Activated CD4-positive, alpha-beta memory T cell treated with anti-CD3 and anti-CD28 coated beads, Interleukin-2, amount 10 ng/mL, durations not matched to agents 7 days and 5 days (primary cell): ENCODE results near the gene ABCA2. TPM values are rescaled to one million over a fixed set of nuclear protein-coding genes. Genes with fewer than 3 reads are reported as not detected.

Experiments used
- CTCF ChIA-PET: fragments of 350-600 bp; sonication (Branson Sonifier 250); formaldehyde crosslinking; loops from one replicate; lab custom pipeline; 2021; ENCODE audit warnings: antibody characterized with exemption, inconsistent platforms; lab: Charles Lee
- POLR2A ChIA-PET: fragments of 350-600 bp; sonication (Branson Sonifier 250); formaldehyde crosslinking; loops from one replicate; lab custom pipeline; 2021; ENCODE audit warnings: antibody characterized with exemption; lab: Charles Lee
- DNase-seq: peaks from one replicate; pipeline ENCODE4 v3.0.0-alpha.2; 2020
- H3K27ac Mint-ChIP-seq: one replicate; pipeline ENCODE4 v1.8.0; 2021; ENCODE audit warnings: mild to moderate bottlenecking, mixed read lengths
- H3K27me3 Mint-ChIP-seq: one replicate; pipeline ENCODE4 v1.8.0; 2021; ENCODE audit warnings: mixed read lengths
- H3K36me3 Mint-ChIP-seq: one replicate; pipeline ENCODE4 v1.8.0; 2021; ENCODE audit warnings: low read depth, mixed read lengths
- H3K4me1 Mint-ChIP-seq: one replicate; pipeline ENCODE4 v1.8.0; 2021; ENCODE audit warnings: mixed read lengths
- H3K4me3 Mint-ChIP-seq: one replicate; pipeline ENCODE4 v1.8.0; 2021; ENCODE audit warnings: mild to moderate bottlenecking, mixed read lengths
- H3K9me3 Mint-ChIP-seq: one replicate; pipeline ENCODE4 v1.8.0; 2021; ENCODE audit warnings: mixed read lengths
- total RNA-seq, 2 experiments: library from RNA; stranded (reverse); gene quantifications; one replicate each; pipeline ENCODE4 v1.2.3, GENCODE V29; 2021

Gene ABCA2
- total RNA-seq, 2 experiments from 2014 or later: 55.5 to 65.9 TPM

DNA sequence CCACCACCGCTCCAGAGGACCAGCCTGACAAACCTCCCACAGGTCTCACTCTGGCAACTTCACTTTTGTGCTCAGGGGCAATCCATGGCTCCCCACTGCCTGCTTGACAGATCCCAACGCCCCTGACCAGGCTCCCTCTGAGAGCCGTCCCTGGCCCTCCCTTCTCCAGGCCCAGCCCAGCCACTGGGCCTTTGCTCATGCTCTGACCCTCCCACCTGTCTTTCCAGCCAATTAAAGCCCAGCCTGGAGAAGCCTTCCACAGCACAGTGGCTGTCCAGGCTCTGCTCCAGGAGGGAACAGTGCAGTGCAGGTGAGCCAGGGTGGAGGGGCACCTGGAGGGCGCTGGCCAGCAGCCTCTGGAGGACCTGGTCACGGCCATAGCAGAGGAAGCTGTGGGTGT, 22.5 kb upstream of the ABCA2 start:
- POLR2A ChIA-PET: no interaction called here
- CTCF ChIA-PET: interaction anchor here (2.0 kb wide), 1 partner anchor 13 kb away, joined by 7 read pairs; no protein-coding TSS in a partner anchor
- DNase-seq: no peak
- Mint-ChIP-seq H3K27me3 (peaks cover 40% of the 10 kb centered on the region), H3K36me3 (no peaks in the 10 kb centered on the region), H3K4me3 (no peak overlapping the region), H3K9me3 (no peaks in the 10 kb centered on the region), H3K27ac (no peak overlapping the region), H3K4me1 (peaks cover 10% of the 10 kb centered on the region)

DNA sequence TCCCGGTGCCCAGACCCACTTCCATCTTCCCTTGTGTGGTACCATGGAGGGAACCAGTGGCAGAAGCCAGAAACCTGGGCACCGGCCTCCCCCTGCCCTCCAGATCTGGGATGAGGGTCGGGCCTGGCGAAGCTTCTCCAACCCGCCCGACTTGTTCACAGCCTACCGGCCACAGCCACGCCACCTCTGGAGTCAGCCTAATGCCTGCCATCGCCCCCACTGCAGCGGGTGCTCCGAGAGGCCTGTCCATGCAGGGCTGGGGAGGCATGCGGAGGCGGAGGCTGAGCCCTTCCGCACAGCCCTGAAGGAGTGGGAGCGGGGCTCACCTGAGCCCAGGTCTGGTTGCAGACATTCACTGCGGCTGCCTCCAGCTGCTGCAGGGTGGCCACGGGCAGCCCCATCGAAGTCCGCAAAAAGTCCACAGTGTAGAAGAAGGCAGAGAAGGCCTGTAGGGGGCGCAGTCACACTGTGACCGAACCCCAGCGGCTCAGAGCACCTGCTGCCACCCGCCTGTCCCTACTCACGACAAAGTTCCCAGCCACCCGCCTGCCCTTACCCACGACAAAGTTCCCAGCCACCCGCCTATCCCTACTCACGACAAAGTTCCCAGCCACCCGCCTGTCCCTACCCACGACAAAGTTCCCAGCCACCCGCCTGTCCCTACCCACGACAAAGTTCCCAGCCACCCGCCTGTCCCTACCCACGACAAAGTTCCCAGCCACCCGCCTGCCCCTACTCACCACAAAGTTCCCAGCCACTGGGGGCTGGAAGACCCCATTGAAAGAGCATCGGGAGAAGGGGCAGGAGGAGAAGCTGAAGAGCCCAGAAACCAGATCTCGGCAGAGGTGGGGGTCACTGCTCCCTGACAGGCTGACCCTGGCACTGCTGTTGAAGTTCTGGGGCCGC, 21.8 kb upstream of the ABCA2 start:
- Mint-ChIP-seq H3K36me3 (no peaks in the 10 kb centered on the region), H3K27ac (no peak overlapping the region)

DNA sequence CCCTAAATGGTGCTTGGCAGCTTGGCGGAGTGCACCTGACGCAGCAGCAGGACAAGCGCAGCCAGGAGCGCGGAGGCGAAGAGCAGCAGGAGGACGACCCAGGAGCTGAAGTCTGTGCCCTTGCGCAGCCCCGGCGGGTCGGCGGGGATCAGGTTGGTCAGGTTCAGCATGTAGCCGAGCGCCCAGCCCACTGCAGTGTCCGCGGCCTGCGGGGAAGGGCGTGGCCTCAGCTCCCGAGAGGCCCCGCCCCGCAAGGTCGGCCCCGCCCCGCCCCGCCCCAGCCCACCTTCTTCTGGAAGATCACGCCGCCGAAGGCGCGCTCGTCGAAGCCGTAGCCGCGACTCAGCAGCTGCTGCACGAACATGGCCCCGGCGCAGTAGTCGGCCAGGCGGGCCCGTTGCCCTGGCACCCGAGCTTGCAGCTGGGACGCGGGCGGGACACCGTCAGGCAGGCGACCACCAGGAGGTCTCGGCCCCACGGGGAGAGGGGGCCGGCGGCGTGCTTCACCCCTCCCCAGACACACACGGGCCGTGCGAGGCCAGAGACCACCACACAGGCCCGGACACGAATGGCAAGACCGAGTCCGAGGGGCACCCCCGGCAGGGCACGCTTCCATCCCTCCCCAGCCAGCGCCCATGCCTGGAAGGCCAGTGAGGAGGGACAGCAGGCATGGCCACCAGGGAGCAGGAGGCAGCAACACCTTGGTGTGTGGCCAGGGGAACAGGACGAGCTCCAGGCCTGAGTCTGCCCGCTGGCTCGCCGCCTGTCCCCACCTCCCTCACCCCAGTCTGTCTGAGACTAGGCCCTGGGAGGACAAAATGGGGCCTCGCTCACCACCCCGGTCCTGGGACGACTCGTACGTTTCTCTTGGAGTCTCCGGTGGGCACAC, 20.9 kb upstream of the ABCA2 start:
- POLR2A ChIA-PET: interaction anchor here (1.2 kb wide), 1 partner anchor 14 kb away, joined by 3 read pairs; no protein-coding TSS in a partner anchor
- H3K4me3 Mint-ChIP-seq: no peak overlapping the region
- peaks cover 23% of the 10 kb centered on the region for H3K4me1 Mint-ChIP-seq
- CTCF ChIA-PET: interaction anchor here (1.7 to 2.2 kb wide), 3 partner anchors 14 to 19 kb away, joined by 7 to 11 read pairs (median 7); no protein-coding TSS in a partner anchor
- no peak overlapping the region for H3K27ac Mint-ChIP-seq
- DNase-seq: no peak
- no peaks in the 10 kb centered on the region for H3K36me3 Mint-ChIP-seq
- H3K9me3 Mint-ChIP-seq: no peaks in the 10 kb centered on the region
- H3K27me3 Mint-ChIP-seq: peaks cover 42% of the 10 kb centered on the region

More for the DNA sequence above, 21.8 kb upstream of the ABCA2 start:
- H3K4me1 Mint-ChIP-seq: peaks cover 14% of the 10 kb centered on the region
- peak; percentile 75 for DNase-seq
- H3K4me3 Mint-ChIP-seq: no peak overlapping the region
- ChIA-PET CTCF (interaction anchor here (1.7 to 2.2 kb wide), 3 partner anchors 14 to 18 kb away, joined by 7 to 11 read pairs (median 7); no protein-coding TSS in a partner anchor), POLR2A (interaction anchor here (1.2 kb wide), 1 partner anchor 14 kb away, joined by 3 read pairs; no protein-coding TSS in a partner anchor)
- peaks cover 44% of the 10 kb centered on the region for H3K27me3 Mint-ChIP-seq
- no peaks in the 10 kb centered on the region for H3K9me3 Mint-ChIP-seq

DNA sequence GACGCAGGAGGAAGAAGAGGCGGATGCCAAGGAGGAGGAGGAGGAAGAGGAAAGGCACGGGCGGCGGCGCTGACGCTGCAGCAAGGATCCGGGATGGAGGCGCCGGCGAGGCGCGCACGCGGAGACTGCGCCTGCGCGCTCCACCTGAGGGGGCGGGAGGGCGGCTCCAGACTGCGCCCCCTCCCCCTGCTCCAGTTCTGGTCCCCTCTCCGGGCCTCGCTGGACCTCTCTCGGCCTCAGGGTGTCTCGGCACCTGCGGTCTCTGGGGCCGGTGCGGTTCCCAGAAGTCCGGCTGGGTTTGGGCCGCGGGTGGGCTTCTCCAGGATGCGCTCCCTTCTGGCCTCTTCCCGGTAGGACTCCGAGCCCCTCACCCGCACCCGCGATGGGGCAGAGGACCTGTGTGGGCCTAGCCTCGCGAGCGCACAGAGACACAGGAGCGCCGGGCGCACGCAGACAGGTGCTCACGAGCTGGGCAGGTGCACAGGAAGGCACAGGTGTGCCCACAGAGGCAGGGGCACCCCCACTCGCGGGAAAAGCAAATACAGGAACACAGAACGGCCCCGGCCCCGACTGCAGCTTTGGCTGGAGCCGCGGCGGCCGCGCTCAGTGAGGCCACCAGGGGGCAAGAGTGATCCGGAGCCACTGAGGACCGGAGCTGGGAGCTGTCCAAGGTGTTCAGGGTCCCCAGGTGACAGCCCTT, 18.2 kb upstream of the ABCA2 start, which contains the start of gene NPDC1:
TSS of gene NPDC1 (minus strand) at position 90 of the 700 bp plus-strand sequence. CDS start 188 bp downstream, outside the sequence.
- peak within 1 kb of the TSS; percentile 65 for H3K27ac Mint-ChIP-seq
- H3K9me3 Mint-ChIP-seq: no peaks in the 10 kb centered on the region
- DNase-seq: peak; percentile 86
- H3K36me3 Mint-ChIP-seq: no peaks in the 10 kb centered on the region
- CTCF ChIA-PET: interaction anchor here (0.7 to 1.9 kb wide), 35 partner anchors 9 to 582 kb away, joined by 3 to 69 read pairs (median 5); partner anchors contain the start of genes AJM1, MAN1B1, PAXX and RNF208
- POLR2A ChIA-PET: interaction anchor here (0.9 to 1.4 kb wide), 7 partner anchors 11 to 25 kb away, joined by 3 to 7 read pairs (median 4); partner anchors contain the start of gene SAPCD2
- peaks cover 33% of the 10 kb centered on the region for H3K27me3 Mint-ChIP-seq
- peaks cover 29% of the 10 kb centered on the region for H3K4me1 Mint-ChIP-seq
- H3K4me3 Mint-ChIP-seq: peak within 1 kb of the TSS; percentile 76

GRCh38 chr9:137045294-137046087, 17.5 kb upstream of the ABCA2 start:
- CTCF ChIA-PET: interaction anchor here (0.6 to 2.5 kb wide), 9 partner anchors 10 to 80 kb away, joined by 3 to 69 read pairs (median 13); partner anchors contain the start of genes ABCA2, MAN1B1 and SAPCD2
- DNase-seq: no peak
- peak overlapping the region; percentile 76 for H3K4me3 Mint-ChIP-seq
- H3K27me3 Mint-ChIP-seq: peaks cover 31% of the 10 kb centered on the region
- no peaks in the 10 kb centered on the region for H3K9me3 Mint-ChIP-seq
- H3K4me1 Mint-ChIP-seq: peaks cover 29% of the 10 kb centered on the region
- no peaks in the 10 kb centered on the region for H3K36me3 Mint-ChIP-seq
- peak overlapping the region; percentile 65 for H3K27ac Mint-ChIP-seq
- POLR2A ChIA-PET: interaction anchor here (1.3 to 2.2 kb wide), 4 partner anchors 10 to 22 kb away, joined by 4 to 12 read pairs (median 7); no protein-coding TSS in a partner anchor

DNA sequence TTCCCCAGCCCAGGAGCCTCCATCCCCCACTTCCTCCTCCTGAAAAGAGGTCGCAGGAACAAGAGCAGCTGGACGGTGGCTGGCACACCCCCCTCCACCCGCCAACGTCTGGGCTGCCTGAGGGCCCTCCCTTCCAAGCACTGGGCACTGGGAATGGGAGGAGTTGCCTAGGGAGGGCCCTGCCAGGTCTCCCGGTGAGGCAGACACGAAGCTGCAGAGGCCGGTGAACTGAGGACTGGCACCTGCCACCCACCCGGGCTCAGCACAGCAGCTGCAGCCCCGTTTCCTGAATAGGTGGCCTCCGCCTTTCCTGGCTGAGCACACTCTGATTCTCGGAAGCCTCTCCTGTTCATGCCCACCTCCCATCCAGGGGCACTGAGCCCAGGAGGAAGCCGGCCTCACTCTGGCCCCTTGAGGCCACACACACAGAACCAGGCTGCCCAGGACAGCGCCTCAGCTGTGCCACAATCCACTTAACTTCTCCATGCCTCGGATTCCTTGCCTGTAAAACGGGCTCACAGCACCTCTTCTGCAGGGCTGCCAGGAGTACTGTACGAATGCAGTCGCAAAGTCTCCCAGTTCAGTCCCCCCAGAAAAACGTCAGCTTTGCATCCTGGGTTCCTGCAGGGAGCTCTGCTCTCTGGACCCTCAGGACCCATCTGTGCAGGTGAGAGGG, 16.6 kb upstream of the ABCA2 start:
- CTCF ChIA-PET: interaction anchor here (0.8 to 2.5 kb wide), 4 partner anchors 10 to 41 kb away, joined by 3 to 18 read pairs (median 10); partner anchors contain the start of gene ABCA2
- H3K9me3 Mint-ChIP-seq: no peaks in the 10 kb centered on the region
- H3K4me1 Mint-ChIP-seq: peaks cover 26% of the 10 kb centered on the region
- H3K27me3 Mint-ChIP-seq: peaks cover 25% of the 10 kb centered on the region
- POLR2A ChIA-PET: interaction anchor here (0.9 to 2.2 kb wide), 5 partner anchors 10 to 85 kb away, joined by 3 to 12 read pairs (median 6); no protein-coding TSS in a partner anchor
- H3K4me3 Mint-ChIP-seq: peak overlapping the region; percentile 76
- no peak for DNase-seq
- no peaks in the 10 kb centered on the region for H3K36me3 Mint-ChIP-seq
- peak overlapping the region; percentile 65 for H3K27ac Mint-ChIP-seq

GRCh38 chr9:137044037-137044436, 16.0 kb upstream of the ABCA2 start:
- Mint-ChIP-seq H3K4me1 (peaks cover 23% of the 10 kb centered on the region), H3K36me3 (no peaks in the 10 kb centered on the region), H3K4me3 (peak overlapping the region; percentile 76), H3K9me3 (no peaks in the 10 kb centered on the region), H3K27me3 (peaks cover 22% of the 10 kb centered on the region), H3K27ac (no peak overlapping the region)
- no peak for DNase-seq
- CTCF ChIA-PET: interaction anchor here (2.3 to 2.5 kb wide), 2 partner anchors 9 to 15 kb away, joined by 17 to 18 read pairs; partner anchors contain the start of gene ABCA2
- POLR2A ChIA-PET: interaction anchor here (0.9 to 2.2 kb wide), 5 partner anchors 10 to 86 kb away, joined by 3 to 12 read pairs (median 6); no protein-coding TSS in a partner anchor

- ChIA-PET CTCF (interaction anchor here (2.3 to 2.5 kb wide), 2 partner anchors 8 to 14 kb away, joined by 17 to 18 read pairs; partner anchors contain the start of gene ABCA2), POLR2A (interaction anchor here (2.2 kb wide), 1 partner anchor 9 kb away, joined by 12 read pairs; no protein-coding TSS in a partner anchor)
- no peak for DNase-seq
- H3K9me3 Mint-ChIP-seq: no peaks in the 10 kb centered on the region
- no peak overlapping the region for H3K27ac Mint-ChIP-seq
- no peaks in the 10 kb centered on the region for H3K36me3 Mint-ChIP-seq
- H3K27me3 Mint-ChIP-seq: peaks cover 22% of the 10 kb centered on the region
- H3K4me1 Mint-ChIP-seq: peaks cover 23% of the 10 kb centered on the region
- no peak overlapping the region for H3K4me3 Mint-ChIP-seq
Observed at GRCh38 chr9:137042751-137043727, 15.0 kb upstream of the ABCA2 start.

DNA sequence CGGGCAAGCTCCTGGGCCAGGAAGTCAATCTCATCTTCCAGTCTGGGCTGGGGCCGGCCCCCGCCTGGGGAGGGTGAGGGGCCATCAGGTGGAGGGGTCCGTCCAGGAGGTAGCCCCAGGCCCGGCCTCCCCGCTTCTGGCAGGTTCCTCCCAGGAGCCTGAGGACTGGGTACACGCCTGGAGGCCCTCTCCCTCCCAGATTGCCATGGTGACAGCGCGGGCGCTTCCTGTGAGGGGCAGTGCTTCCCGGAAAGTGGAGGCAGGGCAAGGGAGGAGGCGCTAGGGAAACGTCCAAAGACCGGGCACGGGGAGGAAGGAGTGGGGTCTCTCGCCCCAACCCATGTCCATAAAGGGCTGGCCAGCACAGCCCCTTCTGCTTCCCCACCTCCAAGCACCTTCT, 13.1 kb upstream of the ABCA2 start:
- no peak for DNase-seq
- H3K9me3 Mint-ChIP-seq: no peaks in the 10 kb centered on the region
- POLR2A ChIA-PET: no interaction called here
- CTCF ChIA-PET: no interaction called here
- H3K4me3 Mint-ChIP-seq: no peak overlapping the region
- peaks cover 3% of the 10 kb centered on the region for H3K36me3 Mint-ChIP-seq
- H3K27ac Mint-ChIP-seq: no peak overlapping the region
- H3K27me3 Mint-ChIP-seq: peaks cover 6% of the 10 kb centered on the region
- peaks cover 19% of the 10 kb centered on the region for H3K4me1 Mint-ChIP-seq

GRCh38 chr9:137040568-137040967, 12.5 kb upstream of the ABCA2 start:
- CTCF ChIA-PET: no interaction called here
- no peaks in the 10 kb centered on the region for H3K9me3 Mint-ChIP-seq
- POLR2A ChIA-PET: no interaction called here

More at GRCh38 chr9:137040568-137040967, 12.5 kb upstream of the ABCA2 start:
- no peak overlapping the region for H3K4me3 Mint-ChIP-seq
- H3K27me3 Mint-ChIP-seq: peaks cover 6% of the 10 kb centered on the region
- peaks cover 3% of the 10 kb centered on the region for H3K36me3 Mint-ChIP-seq
- no peak for DNase-seq
- no peak overlapping the region for H3K27ac Mint-ChIP-seq
- H3K4me1 Mint-ChIP-seq: peaks cover 19% of the 10 kb centered on the region
